ENCODE results near the gene IRF2. TPM values are rescaled to one million over a fixed set of nuclear protein-coding genes. Genes with fewer than 3 reads are reported as not detected.
"Not testable (repeated sequence)": the region's sequence is repeated elsewhere in the genome, so short reads cannot be mapped to it uniquely, and the experiment has no call there.

Gene IRF2
- total and polyA plus RNA-seq, 4 experiments from 2014 or later, result 66.7 to 87.2 (median 71.5) TPM

DNA sequence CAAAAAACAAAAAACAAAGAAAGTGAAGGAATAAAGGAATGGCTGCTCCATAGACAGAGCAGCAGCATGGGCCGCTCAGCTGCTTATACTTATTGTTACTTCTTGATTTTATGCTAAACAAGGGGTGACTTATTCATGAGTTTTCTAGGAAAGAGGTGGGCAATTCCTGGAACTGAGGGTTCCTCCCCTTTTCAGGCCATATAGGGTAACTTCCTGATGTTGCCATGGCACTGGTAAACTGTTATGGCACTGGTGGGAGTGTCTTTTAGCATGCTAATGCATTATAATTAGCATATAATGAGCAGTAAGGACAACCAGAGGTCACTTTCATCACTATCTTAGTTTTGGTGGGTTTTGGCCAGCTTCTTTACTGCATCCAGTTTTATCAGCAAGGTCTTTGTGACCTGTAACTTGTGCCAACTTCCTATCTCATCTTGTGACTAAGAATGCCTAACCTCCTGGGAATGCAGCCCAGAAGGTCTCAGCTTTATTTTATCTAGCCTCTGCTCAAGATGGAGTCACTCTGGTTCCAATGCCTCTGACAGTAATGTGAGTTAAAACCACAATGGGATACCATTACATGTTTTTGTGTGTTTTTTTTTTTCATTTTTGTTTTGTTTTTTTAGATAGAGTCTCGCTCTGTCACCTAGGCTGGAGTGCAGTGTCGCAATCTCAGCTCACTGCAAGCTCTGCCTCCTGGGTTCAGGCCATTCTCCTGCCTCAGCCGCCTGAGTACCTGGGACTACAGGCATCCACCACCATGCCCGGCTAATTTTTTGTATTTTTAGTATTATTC, 134.8 kb downstream of the IRF2 start:
- CTCF ChIA-PET (ENCODE audit: partially characterized antibody), result interaction anchor here (0.7 kb wide), 1 partner anchor 22 kb away, joined by 3 read pairs; no protein-coding TSS in a partner anchor
- peaks cover 13% of the 10 kb centered on the region for H3K4me1 ChIP-seq (ENCODE audit: insufficient read depth, low read length)
- DNase-seq; intact Hi-C loops (cut with micrococcal nuclease); H3K4me3 Mint-ChIP-seq; H3K27me3 Mint-ChIP-seq; H3K9me3 ChIP-seq (ENCODE audit: control insufficient read depth in 1 of 2, low read length in 2 of 2); H3K27ac ChIP-seq (ENCODE audit: low read depth, low read length); H3K4me3 ChIP-seq (ENCODE audit: low read length in 2 of 2); H3K36me3 Mint-ChIP-seq; H3K27me3 ChIP-seq (ENCODE audit: insufficient read depth, low read length); POLR2A ChIA-PET (ENCODE audit: partially characterized antibody); H3K36me3 ChIP-seq (ENCODE audit: insufficient read depth, low read length); H3K27ac Mint-ChIP-seq: not testable (repeated sequence)
- H3K4me1 Mint-ChIP-seq, result peaks cover 14 to 23% (median 18%) of the 10 kb centered on the region in 4 donors
- peaks cover 2 to 19% (median 12%) of the 10 kb centered on the region in 8 donors for H3K9me3 Mint-ChIP-seq

DNA sequence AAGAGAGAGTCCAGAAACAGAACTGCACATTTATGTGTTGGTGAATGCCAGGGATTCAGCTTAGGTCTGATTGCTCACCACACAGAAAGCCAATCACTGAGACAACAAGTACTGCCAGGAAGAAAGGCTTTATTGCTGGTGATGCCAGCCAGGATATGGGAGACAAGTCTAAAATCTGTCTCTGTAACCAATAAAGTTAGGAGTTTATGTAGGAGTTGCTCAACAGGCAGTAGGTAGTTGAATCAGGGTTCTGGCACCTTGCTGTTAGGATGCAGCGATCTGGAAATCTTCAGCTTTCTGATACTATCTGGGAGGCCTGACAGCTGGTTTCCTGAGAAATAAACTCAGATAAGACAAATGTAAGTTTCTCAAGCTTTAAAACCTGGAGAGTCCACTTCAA, 136.4 kb downstream of the IRF2 start:
- intact Hi-C loops (cut with micrococcal nuclease), result no loop called here
- DNase-seq, result no peak
- no peaks in the 10 kb centered on the region for H3K27me3 ChIP-seq (ENCODE audit: insufficient read depth, low read length)
- no peak overlapping the region for H3K4me3 ChIP-seq (ENCODE audit: low read length in 2 of 2)
- no peak overlapping the region for H3K4me3 Mint-ChIP-seq
- H3K36me3 Mint-ChIP-seq, result peaks cover 0 to 4% of the 10 kb centered on the region in 2 donors
- ChIA-PET POLR2A (ENCODE audit: partially characterized antibody) (interaction anchor here (0.7 kb wide), 1 partner anchor 774 kb away, joined by 3 read pairs; no protein-coding TSS in a partner anchor), CTCF (ENCODE audit: partially characterized antibody) (no interaction called here)
- H3K27ac Mint-ChIP-seq, result no peak overlapping the region
- H3K36me3 ChIP-seq (ENCODE audit: insufficient read depth, low read length), result no peaks in the 10 kb centered on the region
- H3K27me3 Mint-ChIP-seq, result peaks cover 0 to 1% of the 10 kb centered on the region in 2 donors
- H3K9me3 Mint-ChIP-seq, result peaks cover 2 to 19% (median 13%) of the 10 kb centered on the region in 8 donors
- no peak overlapping the region for H3K27ac ChIP-seq (ENCODE audit: low read depth, low read length)
- no peaks in the 10 kb centered on the region for H3K4me1 ChIP-seq (ENCODE audit: insufficient read depth, low read length)
- H3K4me1 Mint-ChIP-seq, result peaks cover 4 to 7% (median 6%) of the 10 kb centered on the region in 4 donors
- H3K9me3 ChIP-seq (ENCODE audit: control insufficient read depth in 1 of 2, low read length in 2 of 2), result peaks cover 0 to 4% of the 10 kb centered on the region in 2 donors

Other genes starting within 250 kb of the IRF2 start
- gene CASP3, start 174.9 kb upstream of the IRF2 start, total RNA-seq, result 10 to 100 TPM; 17.9 to 24.9 TPM
- 1 to 10 TPM; 4.1 to 7.3 TPM for gene CASP3, start 174.9 kb upstream of the IRF2 start, polyA plus RNA-seq
- 10 to 100 TPM; 20.2 to 23.2 TPM for gene PRIMPOL, start 175.2 kb upstream of the IRF2 start, total RNA-seq
- gene PRIMPOL, start 175.2 kb upstream of the IRF2 start, polyA plus RNA-seq, result 10 to 100 TPM; 14.0 to 21.5 TPM